Cardiac muscle cell (in vitro differentiated cells and primary cell): ENCODE data around the gene IRGM. TPM values are rescaled to one million over a fixed set of nuclear protein-coding genes. Genes with fewer than 3 reads are reported as not detected.
A peak's percentile ranks its signal among the peaks of the same experiment; 100 is the strongest.
"Not testable (repeated sequence)": the region's sequence is repeated elsewhere in the genome, so short reads cannot be mapped to it uniquely, and the experiment has no call there.

Experiments
- DNase-seq, 2 donors: peaks; one replicate each; pipeline versions ENCODE4 v3.0.0 to v3.0.0-alpha.2; 2010 to 2017; ENCODE audit warnings: low read depth in 1 of 2, low spot score in 1 of 2
- H3K27ac ChIP-seq: fragments of 200-600 bp; sonication (generic); 2 replicates; pipeline ENCODE4 v1.5.1; 2016
- H3K27me3 ChIP-seq: fragments of 200-600 bp; sonication (generic); 2 replicates; pipeline ENCODE4 v1.6.0; 2016; ENCODE audit warnings: control low read depth
- H3K36me3 ChIP-seq: fragments of 200-600 bp; sonication (generic); 2 replicates; pipeline ENCODE4 v1.5.1; 2016; ENCODE audit warnings: control low read depth
- H3K4me1 ChIP-seq: fragments of 200-600 bp; sonication (generic); 2 replicates; pipeline ENCODE4 v1.8.1; 2017; ENCODE audit warnings: low read depth, mild to moderate bottlenecking, mixed run types
- H3K4me3 ChIP-seq: fragments of 200-600 bp; sonication (generic); 2 replicates; pipeline ENCODE4 v1.5.1; 2016; ENCODE audit warnings: mild to moderate bottlenecking
- H3K9me3 ChIP-seq: fragments of 200-600 bp; sonication (generic); 2 replicates; pipeline ENCODE4 v1.5.1; 2017; ENCODE audit warnings: low read depth, mild to moderate bottlenecking, control low read depth
- CTCF ChIP-seq: IDR thresholded peaks from 2 replicates; pipeline ENCODE4 v1.5.1; 2012; ENCODE audit warnings: low read depth, mild to moderate bottlenecking, low read length
- polyA plus RNA-seq: library from polyadenylated mRNA; unstranded; fragments of >200 nt; fragmentation: Nextera tagmentation; extraction: Ambion mirVana; gene quantifications from 2 replicates; pipeline ENCODE4 v1.2.1, GENCODE V29; 2016
- total RNA-seq: library from RNA; depleted of rRNA; stranded (reverse); fragments of >200 nt; gene quantifications from 2 replicates; pipeline ENCODE4 v1.2.3, GENCODE V29; 2016

The IRGM gene
- total RNA-seq: not detected in 2 replicates
- not detected in 2 replicates for polyA plus RNA-seq

DNA sequence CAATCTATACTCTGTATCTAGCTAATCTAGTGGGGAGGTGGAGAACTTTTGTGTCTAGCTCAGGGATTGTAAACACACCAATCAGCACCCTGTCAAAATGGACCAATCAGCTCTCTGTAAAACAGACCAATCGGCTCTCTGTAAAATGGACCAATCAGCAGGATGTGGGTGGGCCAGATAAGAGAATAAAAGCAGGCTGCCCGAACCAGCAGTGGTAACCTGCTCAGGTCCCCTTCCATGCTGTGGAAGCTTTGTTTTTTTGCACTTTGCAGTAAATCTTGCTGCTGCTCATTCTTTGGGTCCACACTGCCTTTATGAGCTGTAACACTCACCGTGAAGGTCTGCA lies at the start of gene IRGM:
Gene IRGM (plus strand): TSS at position 214 of the 346 bp plus-strand sequence. CDS start 1,603 bp downstream, outside the sequence.
- H3K9me3 ChIP-seq, H3K36me3 ChIP-seq, H3K4me1 ChIP-seq, H3K27ac ChIP-seq, DNase-seq, H3K4me3 ChIP-seq, H3K27me3 ChIP-seq: not testable (repeated sequence)

- no peak for DNase-seq
- H3K27me3 ChIP-seq: no peaks in the 10 kb centered on the region
- no peak overlapping the region for H3K4me3 ChIP-seq
- no peak overlapping the region for H3K27ac ChIP-seq
- no peaks in the 10 kb centered on the region for H3K4me1 ChIP-seq
- no peaks in the 10 kb centered on the region for H3K9me3 ChIP-seq
- no peaks in the 10 kb centered on the region for H3K36me3 ChIP-seq
- TF ChIP-seq CTCF: no peak
Measured at GRCh38 chr5:150797384-150797783, 48.9 kb upstream of the IRGM start.

DNA sequence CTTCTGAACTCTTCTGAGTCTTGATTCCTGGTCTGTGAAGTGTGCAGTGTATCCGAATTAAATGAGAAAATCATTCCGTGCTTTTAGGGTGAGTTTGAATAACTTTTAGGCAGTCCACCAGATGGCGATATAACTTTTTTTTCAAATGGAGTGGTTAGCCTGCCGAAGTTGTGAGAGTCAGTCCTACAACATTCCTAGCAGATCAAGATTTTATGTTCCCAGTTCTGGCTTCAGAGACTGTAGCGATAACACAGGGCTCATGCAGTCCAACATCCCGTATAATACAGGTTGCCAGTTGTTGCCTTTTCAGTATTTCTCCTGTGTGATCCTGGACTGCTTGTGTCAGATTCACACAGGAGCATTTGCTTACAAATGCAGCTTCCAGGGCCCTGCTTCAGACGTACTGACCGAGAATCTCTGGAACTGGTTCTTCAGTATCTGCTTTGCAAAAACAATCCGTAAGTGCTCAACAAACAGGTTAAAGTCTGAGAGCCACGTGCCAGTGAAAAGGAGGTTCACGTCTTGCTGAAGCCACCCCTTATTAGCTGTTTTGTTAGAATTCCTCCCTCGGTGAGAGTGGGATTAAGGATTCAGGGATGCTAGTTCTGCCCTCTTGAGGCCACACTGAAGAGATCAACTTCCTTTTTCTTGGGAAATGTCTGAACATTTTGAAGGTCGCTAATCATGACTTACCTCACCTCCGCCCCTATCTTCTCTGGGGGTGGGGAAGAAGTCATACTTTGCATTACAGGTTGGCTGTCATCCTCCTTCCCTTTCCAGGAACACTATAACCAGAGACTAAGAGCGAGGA lies 45.0 kb upstream of the IRGM start:
- Histone ChIP-seq H3K27me3 (no peaks in the 10 kb centered on the region), H3K9me3 (no peaks in the 10 kb centered on the region), H3K4me1 (no peaks in the 10 kb centered on the region), H3K4me3 (peak overlapping the region; percentile 30), H3K27ac (peak overlapping the region; percentile 46), H3K36me3 (no peaks in the 10 kb centered on the region)
- DNase-seq: peak; percentile 67 to 87
- TF ChIP-seq CTCF: peak; percentile 62

- TF ChIP-seq CTCF: no peak
- Histone ChIP-seq H3K27me3 (no peaks in the 10 kb centered on the region), H3K27ac (no peak overlapping the region), H3K9me3 (no peaks in the 10 kb centered on the region), H3K36me3 (no peaks in the 10 kb centered on the region), H3K4me3 (no peak overlapping the region), H3K4me1 (no peaks in the 10 kb centered on the region)
- no peak for DNase-seq
Measured at GRCh38 chr5:150804388-150804787, 41.9 kb upstream of the IRGM start.

DNA sequence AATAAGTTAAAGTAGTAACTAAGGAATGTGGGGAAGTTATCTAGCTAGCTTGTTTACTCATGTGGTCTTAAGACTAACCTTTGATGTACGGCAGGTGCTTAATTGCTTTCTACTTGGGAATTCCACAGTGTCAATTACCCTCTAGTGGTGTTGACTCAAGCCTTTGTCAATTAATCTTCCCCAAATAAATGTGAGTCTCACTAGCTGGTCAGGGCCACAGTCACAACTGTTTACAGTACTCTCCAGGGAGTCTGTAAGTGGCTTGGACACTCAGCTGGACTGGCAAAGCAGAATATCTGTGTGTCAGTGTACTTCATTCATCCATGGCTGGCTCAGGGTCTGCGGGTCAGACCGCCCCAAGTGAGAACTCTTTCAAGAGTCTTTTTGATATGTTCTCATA lies 37.0 kb upstream of the IRGM start:
- no peaks in the 10 kb centered on the region for H3K9me3 ChIP-seq
- DNase-seq: no peak
- H3K4me1 ChIP-seq: no peaks in the 10 kb centered on the region
- no peaks in the 10 kb centered on the region for H3K27me3 ChIP-seq
- H3K27ac ChIP-seq: no peak overlapping the region
- TF ChIP-seq CTCF: no peak
- H3K36me3 ChIP-seq: no peaks in the 10 kb centered on the region
- no peak overlapping the region for H3K4me3 ChIP-seq

GRCh38 chr5:150815010-150815409 lies 31.3 kb upstream of the IRGM start:
- Histone ChIP-seq H3K9me3 (no peaks in the 10 kb centered on the region), H3K4me3 (no peak overlapping the region)
- no peak for DNase-seq

More at GRCh38 chr5:150815010-150815409, 31.3 kb upstream of the IRGM start:
- no peaks in the 10 kb centered on the region for H3K27me3 ChIP-seq
- H3K36me3 ChIP-seq: no peaks in the 10 kb centered on the region
- H3K4me1 ChIP-seq: no peaks in the 10 kb centered on the region
- H3K27ac ChIP-seq: no peak overlapping the region
- TF ChIP-seq CTCF: no peak
